ENCODE results near the gene OGDH.
"Not testable (repeated sequence)": the region's sequence is repeated elsewhere in the genome, so short reads cannot be mapped to it uniquely, and the experiment has no call there.

OGDH gene

GRCh38 chr7:44606341-44607140 is at the start of gene OGDH:
OGDH (plus strand) TSS chr7:44606627; CDS start chr7:44624344, 17,717 bp downstream.
- peak; percentile 99 for DNase-seq

- no peak for DNase-seq
These were observed 48.9 kb upstream of the OGDH start for GRCh38 chr7:44557485-44557884.

- DNase-seq: no peak
These were observed 46.9 kb upstream of the OGDH start for GRCh38 chr7:44559485-44559884.

- DNase-seq: no peak
These were observed 44.9 kb upstream of the OGDH start for GRCh38 chr7:44561481-44561880.

- no peak for DNase-seq
These were observed 44.3 kb upstream of the OGDH start for GRCh38 chr7:44561962-44562621.

- DNase-seq: not testable (repeated sequence)
These were observed 43.8 kb upstream of the OGDH start for GRCh38 chr7:44562622-44562962.

- no peak for DNase-seq
These were observed 43.2 kb upstream of the OGDH start for GRCh38 chr7:44563171-44563679.

- no peak for DNase-seq
These were observed 41.8 kb upstream of the OGDH start for GRCh38 chr7:44564606-44565005.

GRCh38 chr7:44565097-44565794 is 41.2 kb upstream of the OGDH start:
- peak; percentile 28 for DNase-seq

- DNase-seq: no peak
These were observed 40.5 kb upstream of the OGDH start for GRCh38 chr7:44565795-44566559.

GRCh38 chr7:44566680-44567079 is 39.7 kb upstream of the OGDH start:
- DNase-seq: no peak

- DNase-seq: no peak
These were observed 38.5 kb upstream of the OGDH start for GRCh38 chr7:44567884-44568283.

- no peak for DNase-seq
These were observed 37.5 kb upstream of the OGDH start for GRCh38 chr7:44568771-44569560.

GRCh38 chr7:44569959-44570358 is 36.5 kb upstream of the OGDH start:
- DNase-seq: no peak

- no peak for DNase-seq
These were observed 33.7 kb upstream of the OGDH start for GRCh38 chr7:44572771-44573170.

- peak; percentile 78 for DNase-seq
These were observed 32.8 kb upstream of the OGDH start, which contains the start of gene DDX56 for GRCh38 chr7:44573464-44574286. DDX56 (minus strand) TSS chr7:44573908; CDS start chr7:44573895, 13 bp downstream.

GRCh38 chr7:44574287-44574872 is 32.0 kb upstream of the OGDH start:
- no peak for DNase-seq

GRCh38 chr7:44575054-44575453 is 31.4 kb upstream of the OGDH start:
- no peak for DNase-seq

GRCh38 chr7:44576228-44576627 is 30.2 kb upstream of the OGDH start:
- no peak for DNase-seq

Measured in GOT3 (cell line).